Measurements from ENCODE around the gene RAB11FIP5.

The RAB11FIP5 gene

DNA sequence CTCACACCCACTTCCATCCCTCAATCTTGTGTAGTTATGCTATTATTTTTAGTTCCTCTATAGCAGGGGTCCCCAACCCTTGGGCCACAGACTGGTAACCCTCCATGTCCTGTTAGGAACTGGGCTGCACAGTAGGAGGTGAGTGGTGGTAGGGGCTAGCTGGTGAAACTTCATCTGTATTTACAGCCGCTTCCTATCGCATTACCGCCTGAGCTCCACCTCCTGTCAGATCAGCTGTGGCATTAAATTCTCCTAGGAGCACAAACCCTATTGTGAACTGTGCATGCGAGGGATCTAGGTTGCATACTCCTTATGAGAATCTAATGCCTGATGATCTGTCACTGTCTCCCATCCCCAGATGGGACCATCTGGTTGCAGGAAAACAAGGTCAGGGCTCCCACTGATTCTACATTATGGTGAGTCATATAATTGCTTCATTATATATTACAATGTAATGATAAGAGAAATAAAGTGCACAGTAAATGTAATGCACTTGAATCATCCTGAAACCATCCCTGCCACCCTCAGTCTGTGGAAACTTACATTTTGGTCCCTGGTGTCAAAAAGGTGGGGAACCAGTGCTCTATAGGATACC is 1.6 kb upstream of the RAB11FIP5 start:
- no peak overlapping the region for H3K27ac ChIP-seq
- peaks cover 12% of the 10 kb centered on the region for H3K4me1 ChIP-seq
- H3K79me2 ChIP-seq = peaks cover 20% of the 10 kb centered on the region
- H2AFZ ChIP-seq = no peak overlapping the region
- H3K9ac ChIP-seq = no peak overlapping the region
- H3K36me3 ChIP-seq (ENCODE audit: control insufficient read depth, insufficient read depth, low read length) = no peaks in the 10 kb centered on the region
- no peak overlapping the region for H3K4me3 ChIP-seq (ENCODE audit: low read depth, low read length)
- H3K4me2 ChIP-seq (ENCODE audit: low read length) = no peak overlapping the region
- H3K27me3 ChIP-seq (ENCODE audit: control insufficient read depth, insufficient read depth, low read length) = no peaks in the 10 kb centered on the region
- H3K9me3 ChIP-seq (ENCODE audit: control insufficient read depth, low read length) = no peaks in the 10 kb centered on the region
- TF ChIP-seq, protein P1, sequence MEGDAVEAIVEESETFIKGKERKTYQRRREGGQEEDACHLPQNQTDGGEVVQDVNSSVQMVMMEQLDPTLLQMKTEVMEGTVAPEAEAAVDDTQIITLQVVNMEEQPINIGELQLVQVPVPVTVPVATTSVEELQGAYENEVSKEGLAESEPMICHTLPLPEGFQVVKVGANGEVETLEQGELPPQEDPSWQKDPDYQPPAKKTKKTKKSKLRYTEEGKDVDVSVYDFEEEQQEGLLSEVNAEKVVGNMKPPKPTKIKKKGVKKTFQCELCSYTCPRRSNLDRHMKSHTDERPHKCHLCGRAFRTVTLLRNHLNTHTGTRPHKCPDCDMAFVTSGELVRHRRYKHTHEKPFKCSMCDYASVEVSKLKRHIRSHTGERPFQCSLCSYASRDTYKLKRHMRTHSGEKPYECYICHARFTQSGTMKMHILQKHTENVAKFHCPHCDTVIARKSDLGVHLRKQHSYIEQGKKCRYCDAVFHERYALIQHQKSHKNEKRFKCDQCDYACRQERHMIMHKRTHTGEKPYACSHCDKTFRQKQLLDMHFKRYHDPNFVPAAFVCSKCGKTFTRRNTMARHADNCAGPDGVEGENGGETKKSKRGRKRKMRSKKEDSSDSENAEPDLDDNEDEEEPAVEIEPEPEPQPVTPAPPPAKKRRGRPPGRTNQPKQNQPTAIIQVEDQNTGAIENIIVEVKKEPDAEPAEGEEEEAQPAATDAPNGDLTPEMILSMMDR (IDR thresholded peaks at IDR 0.05) = no peak

DNA sequence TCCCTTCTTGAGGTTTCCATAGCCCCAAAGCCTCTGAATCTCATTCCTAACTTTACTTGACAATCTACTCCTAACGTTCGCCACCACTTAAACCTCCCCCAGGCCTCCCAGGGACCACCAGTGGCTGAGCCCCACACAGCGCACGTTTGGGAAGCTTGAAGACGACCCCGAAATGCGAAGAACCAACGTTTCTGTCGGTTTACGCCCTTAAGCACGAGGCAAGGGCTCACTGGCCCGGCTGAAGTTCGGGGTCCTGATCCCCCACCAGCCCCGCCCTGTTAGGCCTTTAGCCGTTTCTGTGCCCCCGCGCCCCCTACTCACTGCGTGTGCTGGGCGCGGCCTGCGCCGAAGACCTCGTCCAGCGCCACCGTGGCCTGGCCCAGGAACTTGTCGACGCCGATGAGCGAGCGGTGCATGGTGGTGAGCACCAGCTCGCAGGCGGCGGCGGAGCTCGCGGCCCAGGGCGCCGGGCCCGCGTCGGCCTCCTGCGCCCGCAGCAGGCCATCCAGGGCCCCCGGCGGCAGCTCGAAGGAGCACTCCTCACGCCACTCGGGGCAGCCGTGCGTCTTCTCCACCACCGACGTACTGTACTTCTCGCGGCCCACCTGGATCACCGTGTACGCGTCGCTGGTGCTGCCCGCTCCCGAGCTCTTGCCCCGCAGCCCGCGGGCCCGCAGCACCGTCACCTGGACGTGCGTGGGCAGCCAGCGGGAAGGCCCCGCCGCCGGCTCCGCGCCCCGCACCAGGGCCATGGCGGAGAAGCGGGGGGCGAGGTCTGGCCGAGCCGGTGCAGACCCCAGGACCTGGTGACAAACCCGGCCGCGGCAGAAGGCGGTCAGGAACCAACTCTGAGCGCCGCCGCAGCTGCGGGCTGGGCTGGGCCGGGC is 479 bp downstream of the RAB11FIP5 start:
- Histone ChIP-seq H3K9me3 (ENCODE audit: control insufficient read depth, low read length) (no peaks in the 10 kb centered on the region), H3K27ac (peak overlapping the region; percentile 91), H3K36me3 (ENCODE audit: control insufficient read depth, insufficient read depth, low read length) (no peaks in the 10 kb centered on the region), H3K4me1 (peaks cover 30% of the 10 kb centered on the region), H3K9ac (peak overlapping the region; percentile 97), H3K4me3 (ENCODE audit: low read depth, low read length) (peak overlapping the region; percentile 81), H2AFZ (peak overlapping the region; percentile 65), H3K4me2 (ENCODE audit: low read length) (peak overlapping the region; percentile 86), H3K79me2 (peaks cover 39% of the 10 kb centered on the region), H3K27me3 (ENCODE audit: control insufficient read depth, insufficient read depth, low read length) (no peaks in the 10 kb centered on the region)
- TF ChIP-seq, protein P1 (IDR thresholded peaks at IDR 0.05) = no peak

DNA sequence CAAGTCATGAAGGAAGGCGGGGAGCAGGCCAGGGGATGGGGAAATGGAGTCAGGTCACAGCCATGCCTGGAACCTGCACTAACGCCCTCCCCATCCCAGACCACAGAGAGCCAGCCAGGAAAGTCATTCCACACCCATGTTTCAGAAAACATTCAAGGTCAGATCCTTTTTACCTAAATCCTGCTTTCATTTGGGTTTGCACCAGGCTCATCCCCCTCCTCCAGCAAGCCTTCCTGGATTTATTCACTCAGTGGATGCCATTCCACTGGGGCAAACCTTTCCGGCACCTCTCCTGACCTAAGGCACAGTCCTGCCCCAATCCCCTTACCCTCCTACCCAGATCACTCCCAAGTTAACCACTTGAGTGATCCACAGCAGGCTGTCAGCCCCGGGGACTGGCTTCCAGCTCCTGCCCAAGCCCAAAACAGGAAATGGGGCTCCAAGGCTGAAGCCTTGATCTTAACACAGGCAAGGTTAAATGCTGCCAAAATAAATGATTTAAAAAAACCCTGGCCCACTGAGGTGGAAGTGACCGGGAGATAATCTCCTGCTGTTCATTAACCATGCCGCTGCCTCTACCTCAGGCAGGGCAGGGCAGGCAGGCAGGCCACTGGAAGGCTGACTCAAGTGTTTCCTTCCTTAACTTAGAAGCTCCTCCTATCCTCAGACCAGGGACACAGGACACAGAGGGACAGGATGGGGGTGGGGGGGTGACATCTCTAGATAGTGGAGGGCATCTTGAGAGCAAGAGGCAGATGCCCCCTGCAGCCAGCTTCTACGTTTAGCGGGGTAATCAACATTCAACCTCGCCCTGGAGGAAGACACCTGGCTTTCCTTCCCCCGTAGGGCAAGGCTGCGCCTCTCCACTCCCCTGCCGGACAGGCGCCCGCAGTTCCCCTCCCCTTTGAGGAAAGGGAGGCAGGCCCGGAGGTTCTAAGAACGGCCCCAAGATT is 1.4 kb downstream of the RAB11FIP5 start:
- Histone ChIP-seq H3K9me3 (ENCODE audit: control insufficient read depth, low read length) (no peaks in the 10 kb centered on the region), H3K36me3 (ENCODE audit: control insufficient read depth, insufficient read depth, low read length) (no peaks in the 10 kb centered on the region), H3K4me1 (peaks cover 39% of the 10 kb centered on the region), H2AFZ (peak overlapping the region; percentile 65), H3K27me3 (ENCODE audit: control insufficient read depth, insufficient read depth, low read length) (no peaks in the 10 kb centered on the region), H3K4me2 (ENCODE audit: low read length) (peak overlapping the region; percentile 86), H3K4me3 (ENCODE audit: low read depth, low read length) (peak overlapping the region; percentile 81), H3K27ac (peak overlapping the region; percentile 91), H3K79me2 (peaks cover 49% of the 10 kb centered on the region), H3K9ac (peak overlapping the region; percentile 97)
- TF ChIP-seq, protein P1 (IDR thresholded peaks at IDR 0.05) = no peak

DNA sequence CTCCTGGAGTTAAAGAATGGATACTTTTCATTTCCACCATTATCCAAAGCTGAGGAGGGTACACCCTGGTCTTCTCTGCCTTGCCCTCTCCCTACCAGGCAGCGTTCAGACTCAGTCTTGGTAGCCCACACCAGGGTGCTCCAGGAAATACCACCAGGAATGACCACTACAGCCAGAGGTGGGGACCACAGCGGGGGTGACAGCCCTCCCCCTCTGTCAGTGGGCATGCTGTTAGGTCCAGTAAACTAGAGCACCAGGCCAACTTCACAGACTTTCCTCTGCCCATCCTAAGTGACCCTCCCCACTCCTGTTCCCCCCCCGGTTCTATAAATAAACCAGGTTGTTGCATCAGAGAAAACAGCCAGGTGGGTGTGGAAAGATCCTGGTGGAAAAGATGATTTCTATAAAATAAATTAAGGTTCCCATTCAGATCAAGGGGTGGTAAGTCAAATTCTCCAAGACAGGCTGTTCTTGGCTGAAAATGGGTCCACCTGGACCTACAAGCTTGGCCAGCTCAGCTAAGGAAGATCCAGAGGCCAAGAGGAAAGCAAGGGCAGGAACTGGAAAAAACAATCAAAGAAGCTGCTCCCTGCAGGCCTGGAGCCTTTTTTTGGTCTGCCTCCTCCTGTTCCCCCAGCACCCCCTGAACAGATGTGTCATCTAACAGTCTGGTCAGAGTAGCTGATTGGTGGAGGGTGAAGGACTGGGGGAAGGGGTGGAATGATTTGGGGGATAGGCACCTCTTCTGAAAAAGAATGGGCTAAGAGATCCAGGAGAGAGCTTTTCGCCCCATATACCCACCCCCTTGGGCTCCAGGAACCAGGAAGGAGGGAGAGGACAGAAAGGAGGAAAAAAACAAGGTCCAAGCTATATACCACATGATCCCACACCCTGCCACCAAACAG is 2.3 kb downstream of the RAB11FIP5 start:
- Histone ChIP-seq H2AFZ (no peak overlapping the region), H3K79me2 (peaks cover 58% of the 10 kb centered on the region), H3K9me3 (ENCODE audit: control insufficient read depth, low read length) (no peaks in the 10 kb centered on the region), H3K9ac (peak overlapping the region; percentile 97), H3K4me3 (ENCODE audit: low read depth, low read length) (peak overlapping the region; percentile 81), H3K4me1 (peaks cover 48% of the 10 kb centered on the region), H3K36me3 (ENCODE audit: control insufficient read depth, insufficient read depth, low read length) (no peaks in the 10 kb centered on the region), H3K27me3 (ENCODE audit: control insufficient read depth, insufficient read depth, low read length) (no peaks in the 10 kb centered on the region), H3K4me2 (ENCODE audit: low read length) (peak overlapping the region; percentile 86), H3K27ac (peak overlapping the region; percentile 91)
- TF ChIP-seq, protein P1 (IDR thresholded peaks at IDR 0.05) = no peak
